Neural progenitor cell (in vitro differentiated cells): Measurements from ENCODE around the gene FOLR2. TPM values are rescaled to one million over a fixed set of nuclear protein-coding genes. Genes with fewer than 3 reads are reported as not detected.

ENCODE experiments used
- DNase-seq: peaks from one replicate; pipeline ENCODE4 v3.0.0-alpha.2; 2016; ENCODE audit warnings: low spot score
- H2AFZ ChIP-seq: fragments of 200-600 bp; sonication (generic); replicated peaks from 2 replicates; pipeline ENCODE4 v1.6.1; 2016; ENCODE audit warnings: antibody characterized with exemption
- H3F3A ChIP-seq: fragments of 200-600 bp; sonication (generic); 2 replicates; pipeline ENCODE4 v1.6.1; 2016; ENCODE audit warnings: antibody characterized with exemption, low read depth
- H3K27ac ChIP-seq: fragments of 200-600 bp; sonication (generic); 2 replicates; pipeline ENCODE4 v1.5.1; 2016; ENCODE audit warnings: mild to moderate bottlenecking
- H3K27me3 ChIP-seq: fragments of 200-600 bp; sonication (generic); 2 replicates; pipeline ENCODE4 v1.6.1; 2016; ENCODE audit warnings: mild to moderate bottlenecking, moderate library complexity
- H3K36me3 ChIP-seq: fragments of 200-600 bp; sonication (generic); 2 replicates; pipeline ENCODE4 v1.5.1; 2016
- H3K4me1 ChIP-seq: fragments of 200-600 bp; sonication (generic); 2 replicates; pipeline ENCODE4 v1.6.1; 2016; ENCODE audit warnings: mixed run types
- H3K4me2 ChIP-seq: fragments of 200-600 bp; sonication (generic); 2 replicates; pipeline ENCODE4 v1.6.1; 2016
- H3K4me3 ChIP-seq: fragments of 200-600 bp; sonication (generic); 2 replicates; pipeline ENCODE4 v1.5.1; 2016
- H3K79me2 ChIP-seq: fragments of 200-600 bp; sonication (generic); 2 replicates; pipeline ENCODE4 v1.6.1; 2016; ENCODE audit warnings: low read depth
- H3K9ac ChIP-seq: fragments of 200-600 bp; sonication (generic); 2 replicates; pipeline ENCODE4 v1.6.1; 2016
- H3K9me3 ChIP-seq: fragments of 200-600 bp; sonication (generic); 2 replicates; pipeline ENCODE4 v1.5.1; 2016; ENCODE audit warnings: low read depth
- H4K20me1 ChIP-seq: fragments of 200-600 bp; sonication (generic); 2 replicates; pipeline ENCODE4 v1.6.1; 2016; ENCODE audit warnings: low read depth
- H3K27ac Mint-ChIP-seq: 3 replicates; pipeline ENCODE4 v1.8.0; 2021; ENCODE audit warnings: mixed read lengths
- H3K27me3 Mint-ChIP-seq: 2 replicates; pipeline ENCODE4 v1.8.0; 2022; ENCODE audit warnings: low read depth, mild to moderate bottlenecking, inconsistent platforms, moderate library complexity, mixed read lengths; ENCODE audit not compliant: insufficient read depth
- H3K36me3 Mint-ChIP-seq: 3 replicates; pipeline ENCODE4 v1.8.0; 2021; ENCODE audit warnings: mixed read lengths
- H3K4me1 Mint-ChIP-seq: 3 replicates; pipeline ENCODE4 v1.8.0; 2021; ENCODE audit warnings: mixed read lengths
- H3K4me3 Mint-ChIP-seq: 3 replicates; pipeline ENCODE4 v1.8.0; 2021; ENCODE audit warnings: mild to moderate bottlenecking, moderate library complexity, mixed read lengths
- H3K9me3 Mint-ChIP-seq: 3 replicates; pipeline ENCODE4 v1.8.0; 2020; ENCODE audit warnings: mixed read lengths
- CTCF ChIP-seq: fragments of 200-600 bp; sonication (generic); IDR thresholded peaks from 2 replicates; pipeline ENCODE4 v1.5.1; 2017; ENCODE audit warnings: antibody characterized with exemption, mild to moderate bottlenecking
- EZH2 ChIP-seq: fragments of 200-600 bp; sonication (generic); IDR thresholded peaks from 2 replicates; pipeline ENCODE4 v1.6.1; 2017; ENCODE audit warnings: antibody characterized with exemption, mild to moderate bottlenecking, moderate library complexity
- EZH2phosphoT487 ChIP-seq: fragments of 200-600 bp; sonication (generic); IDR thresholded peaks from 2 replicates; pipeline ENCODE4 v1.6.1; 2017; ENCODE audit warnings: antibody characterized with exemption
- total RNA-seq: library from RNA; depleted of rRNA; stranded (reverse); fragments of >200 nt; gene quantifications from 2 replicates; pipeline ENCODE4 v1.2.3, GENCODE V29; 2015; ENCODE audit warnings: low replicate concordance

FOLR2 gene
- total RNA-seq, 1 donor from 2014 or later = not detected

- Histone ChIP-seq H3K9ac (no peak overlapping the region), H3K4me3 (no peak overlapping the region), H3K4me1 (peaks cover 27% of the 10 kb centered on the region), H3K79me2 (no peaks in the 10 kb centered on the region), H4K20me1 (peaks cover 25% of the 10 kb centered on the region), H2AFZ (no peak overlapping the region), H3K27ac (no peak overlapping the region), H3K9me3 (no peaks in the 10 kb centered on the region), H3K36me3 (no peaks in the 10 kb centered on the region), H3K4me2 (no peak overlapping the region), H3F3A (peaks cover 29% of the 10 kb centered on the region), H3K27me3 (peaks cover 34% of the 10 kb centered on the region)
- H3K27me3 Mint-ChIP-seq = peaks cover 23% of the 10 kb centered on the region
- peaks cover 28% of the 10 kb centered on the region for H3K36me3 Mint-ChIP-seq
- no peak overlapping the region for H3K27ac Mint-ChIP-seq
- TF ChIP-seq EZH2 = no peak
- TF ChIP-seq CTCF = no peak
- TF ChIP-seq EZH2phosphoT487 = no peak
- no peak for DNase-seq
- H3K4me3 Mint-ChIP-seq = no peak overlapping the region
- H3K4me1 Mint-ChIP-seq = peaks cover 20% of the 10 kb centered on the region
- H3K9me3 Mint-ChIP-seq = no peaks in the 10 kb centered on the region
Observed at GRCh38 chr11:72236774-72237111, 20.1 kb downstream of the FOLR2 start.

GRCh38 chr11:72237112-72237931 is 20.7 kb downstream of the FOLR2 start:
- H3K4me2 ChIP-seq = no peak overlapping the region
- peaks cover 39% of the 10 kb centered on the region for H3K27me3 ChIP-seq
- H3K4me1 ChIP-seq = peaks cover 27% of the 10 kb centered on the region
- H3K9me3 Mint-ChIP-seq = peaks cover 6% of the 10 kb centered on the region
- H3K9ac ChIP-seq = no peak overlapping the region
- peaks cover 25% of the 10 kb centered on the region for H4K20me1 ChIP-seq
- H3K9me3 ChIP-seq = no peaks in the 10 kb centered on the region
- H3K27ac ChIP-seq = no peak overlapping the region
- H3K27me3 Mint-ChIP-seq = peaks cover 29% of the 10 kb centered on the region
- H3K27ac Mint-ChIP-seq = no peak overlapping the region
- peaks cover 29% of the 10 kb centered on the region for H3F3A ChIP-seq
- peaks cover 25% of the 10 kb centered on the region for H3K36me3 Mint-ChIP-seq
- no peak overlapping the region for H2AFZ ChIP-seq
- no peak for TF ChIP-seq EZH2
- DNase-seq = no peak
- H3K36me3 ChIP-seq = no peaks in the 10 kb centered on the region
- no peaks in the 10 kb centered on the region for H3K79me2 ChIP-seq
- H3K4me1 Mint-ChIP-seq = peaks cover 20% of the 10 kb centered on the region
- H3K4me3 Mint-ChIP-seq = no peak overlapping the region
- no peak overlapping the region for H3K4me3 ChIP-seq

- TF ChIP-seq CTCF = peak; percentile 89
- no peak for TF ChIP-seq EZH2
- Mint-ChIP-seq H3K27ac (no peak overlapping the region), H3K9me3 (peaks cover 11% of the 10 kb centered on the region), H3K4me1 (peaks cover 20% of the 10 kb centered on the region), H3K4me3 (no peak overlapping the region), H3K27me3 (peaks cover 36% of the 10 kb centered on the region), H3K36me3 (peaks cover 21% of the 10 kb centered on the region)
- Histone ChIP-seq H3K9me3 (no peaks in the 10 kb centered on the region), H3K9ac (no peak overlapping the region), H3K79me2 (no peaks in the 10 kb centered on the region), H3F3A (peaks cover 29% of the 10 kb centered on the region), H3K4me3 (no peak overlapping the region), H3K27ac (no peak overlapping the region), H3K27me3 (peaks cover 47% of the 10 kb centered on the region), H4K20me1 (peaks cover 25% of the 10 kb centered on the region), H3K4me1 (peaks cover 27% of the 10 kb centered on the region), H2AFZ (no peak overlapping the region), H3K4me2 (no peak overlapping the region), H3K36me3 (no peaks in the 10 kb centered on the region)
- peak; percentile 90 for DNase-seq
Observed at GRCh38 chr11:72238040-72238450, 21.5 kb downstream of the FOLR2 start.
